ENCODE data around the gene TMEM51. TPM values are rescaled to one million over a fixed set of nuclear protein-coding genes. Genes with fewer than 3 reads are reported as not detected.

TMEM51 gene
- total and polyA plus RNA-seq, 2 donors (not counting 1 experiment from before 2014, with no cell fraction given), result 0.06 to 0.30 TPM

- H3K4me3 ChIP-seq (ENCODE audit: control extremely low read depth in 1 of 5, extremely low read depth in 1 of 5, insufficient read depth in 1 of 5, low read depth in 2 of 5, low read length in 4 of 5), result no peak overlapping the region
- no peak overlapping the region for H3K9ac ChIP-seq (ENCODE audit: low read length)
- no peak overlapping the region for H2AFZ ChIP-seq (ENCODE audit: insufficient read depth, low read depth, low read length, poor library complexity, severe bottlenecking)
- H3K9me3 Mint-ChIP-seq (ENCODE audit: insufficient read depth), result no peaks in the 10 kb centered on the region
- ChIA-PET CTCF (no interaction called here), POLR2A (no interaction called here)
- no peaks in the 10 kb centered on the region for H3K4me1 Mint-ChIP-seq
- H3K27ac ChIP-seq (ENCODE audit: low read length in 2 of 2), result no peak overlapping the region
- H3K4me3 Mint-ChIP-seq, result no peak overlapping the region
- DNase-seq (no peak), ATAC-seq (ENCODE audit: low read depth) (no peak)
- 92% methylated on average over 5 of the region's 5 CpGs for WGBS (ENCODE audit: insufficient coverage)
- H3K9me3 ChIP-seq (ENCODE audit: control extremely low read depth in 1 of 3, control insufficient read depth in 2 of 3, insufficient read depth in 1 of 3, low read length in 2 of 3), result no peaks in the 10 kb centered on the region
- no peak overlapping the region for H3K4me2 ChIP-seq (replicated peaks; ENCODE audit: low read depth, low read length, poor library complexity, severe bottlenecking)
- no peaks in the 10 kb centered on the region for H4K20me1 ChIP-seq (ENCODE audit: control insufficient read depth, insufficient read depth, low read length, poor library complexity, severe bottlenecking)
- TF ChIP-seq, protein P1, sequence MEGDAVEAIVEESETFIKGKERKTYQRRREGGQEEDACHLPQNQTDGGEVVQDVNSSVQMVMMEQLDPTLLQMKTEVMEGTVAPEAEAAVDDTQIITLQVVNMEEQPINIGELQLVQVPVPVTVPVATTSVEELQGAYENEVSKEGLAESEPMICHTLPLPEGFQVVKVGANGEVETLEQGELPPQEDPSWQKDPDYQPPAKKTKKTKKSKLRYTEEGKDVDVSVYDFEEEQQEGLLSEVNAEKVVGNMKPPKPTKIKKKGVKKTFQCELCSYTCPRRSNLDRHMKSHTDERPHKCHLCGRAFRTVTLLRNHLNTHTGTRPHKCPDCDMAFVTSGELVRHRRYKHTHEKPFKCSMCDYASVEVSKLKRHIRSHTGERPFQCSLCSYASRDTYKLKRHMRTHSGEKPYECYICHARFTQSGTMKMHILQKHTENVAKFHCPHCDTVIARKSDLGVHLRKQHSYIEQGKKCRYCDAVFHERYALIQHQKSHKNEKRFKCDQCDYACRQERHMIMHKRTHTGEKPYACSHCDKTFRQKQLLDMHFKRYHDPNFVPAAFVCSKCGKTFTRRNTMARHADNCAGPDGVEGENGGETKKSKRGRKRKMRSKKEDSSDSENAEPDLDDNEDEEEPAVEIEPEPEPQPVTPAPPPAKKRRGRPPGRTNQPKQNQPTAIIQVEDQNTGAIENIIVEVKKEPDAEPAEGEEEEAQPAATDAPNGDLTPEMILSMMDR (IDR thresholded peaks at IDR 0.05), result no peak
- peaks cover 0 to 7% (median 0%) of the 10 kb centered on the region in 4 experiments for H3K27me3 ChIP-seq (replicated peaks in 1 of 4; ENCODE audit: control extremely low read depth in 1 of 4, control insufficient read depth in 3 of 4, insufficient read depth in 4 of 4, low read length in 3 of 4)
- H3K27me3 Mint-ChIP-seq, result peaks cover 11% of the 10 kb centered on the region
- no peaks in the 10 kb centered on the region for H3K4me1 ChIP-seq (ENCODE audit: control insufficient read depth in 2 of 2, insufficient read depth in 2 of 2, low read length in 2 of 2)
- no peaks in the 10 kb centered on the region for H3K79me2 ChIP-seq (ENCODE audit: control insufficient read depth, insufficient read depth, low read length)
- H3K27ac Mint-ChIP-seq, result no peak overlapping the region
- no peaks in the 10 kb centered on the region for H3K36me3 ChIP-seq (replicated peaks in 1 of 2; ENCODE audit: control extremely low read depth in 1 of 2, control insufficient read depth in 1 of 2, extremely low read depth in 1 of 2, insufficient read depth in 2 of 2, low read length in 1 of 2)
- intact Hi-C loops (cut with micrococcal nuclease), result no loop called here
These were observed 36.6 kb upstream of the TMEM51 start for GRCh38 chr1:15116966-15117365.

GRCh38 chr1:15117671-15118325 is 35.7 kb upstream of the TMEM51 start:
- CTCF ChIA-PET, result interaction anchor here (2.9 kb wide), 1 partner anchor 11 kb away, joined by 7 read pairs; no protein-coding TSS in a partner anchor
- intact Hi-C loops (cut with micrococcal nuclease), result no loop called here
- DNase-seq, result no peak

More at GRCh38 chr1:15117671-15118325, 35.7 kb upstream of the TMEM51 start:
- Histone ChIP-seq H3K36me3 (replicated peaks in 1 of 2; ENCODE audit: control extremely low read depth in 1 of 2, control insufficient read depth in 1 of 2, extremely low read depth in 1 of 2, insufficient read depth in 2 of 2, low read length in 1 of 2) (no peaks in the 10 kb centered on the region), H3K79me2 (ENCODE audit: control insufficient read depth, insufficient read depth, low read length) (no peaks in the 10 kb centered on the region), H4K20me1 (ENCODE audit: control insufficient read depth, insufficient read depth, low read length, poor library complexity, severe bottlenecking) (no peaks in the 10 kb centered on the region), H3K27me3 (replicated peaks in 1 of 4; ENCODE audit: control extremely low read depth in 1 of 4, control insufficient read depth in 3 of 4, insufficient read depth in 4 of 4, low read length in 3 of 4) (peaks cover 0 to 7% (median 0%) of the 10 kb centered on the region in 4 experiments), H3K4me1 (ENCODE audit: control insufficient read depth in 2 of 2, insufficient read depth in 2 of 2, low read length in 2 of 2) (no peaks in the 10 kb centered on the region), H3K9me3 (ENCODE audit: control extremely low read depth in 1 of 3, control insufficient read depth in 2 of 3, insufficient read depth in 1 of 3, low read length in 2 of 3) (no peaks in the 10 kb centered on the region), H3K4me3 (ENCODE audit: control extremely low read depth in 1 of 5, extremely low read depth in 1 of 5, insufficient read depth in 1 of 5, low read depth in 2 of 5, low read length in 4 of 5) (no peak overlapping the region), H3K27ac (ENCODE audit: low read length in 2 of 2) (no peak overlapping the region), H3K9ac (ENCODE audit: low read length) (no peak overlapping the region), H3K4me2 (replicated peaks; ENCODE audit: low read depth, low read length, poor library complexity, severe bottlenecking) (no peak overlapping the region), H2AFZ (ENCODE audit: insufficient read depth, low read depth, low read length, poor library complexity, severe bottlenecking) (no peak overlapping the region)
- Mint-ChIP-seq H3K27ac (no peak overlapping the region), H3K4me1 (no peaks in the 10 kb centered on the region), H3K4me3 (no peak overlapping the region), H3K27me3 (peaks cover 11% of the 10 kb centered on the region), H3K9me3 (ENCODE audit: insufficient read depth) (no peaks in the 10 kb centered on the region)
- ATAC-seq (ENCODE audit: low read depth), result no peak
- POLR2A ChIA-PET, result no interaction called here
- 85% methylated on average over 4 of the region's 8 CpGs for WGBS (ENCODE audit: insufficient coverage)
- no peak for TF ChIP-seq EZH2 (IDR thresholded peaks at IDR 0.05; ENCODE audit: borderline replicate concordance, insufficient read depth, low read depth, low read length, poor library complexity, severe bottlenecking)
- TF ChIP-seq, protein P1 (IDR thresholded peaks at IDR 0.05), result no peak
